GM18868 (cell line): ENCODE results near the gene POLR3GL.
A peak's percentile ranks its signal among the peaks of the same experiment; 100 is the strongest.

Experiments used
- ATAC-seq: cut with Tn5 transposase; IDR thresholded peaks from one replicate; pipeline ENCODE4 v1.9.1; 2021; ENCODE audit warnings: mild to moderate bottlenecking, moderate library complexity; ENCODE audit not compliant: unreplicated experiment

Gene POLR3GL

DNA sequence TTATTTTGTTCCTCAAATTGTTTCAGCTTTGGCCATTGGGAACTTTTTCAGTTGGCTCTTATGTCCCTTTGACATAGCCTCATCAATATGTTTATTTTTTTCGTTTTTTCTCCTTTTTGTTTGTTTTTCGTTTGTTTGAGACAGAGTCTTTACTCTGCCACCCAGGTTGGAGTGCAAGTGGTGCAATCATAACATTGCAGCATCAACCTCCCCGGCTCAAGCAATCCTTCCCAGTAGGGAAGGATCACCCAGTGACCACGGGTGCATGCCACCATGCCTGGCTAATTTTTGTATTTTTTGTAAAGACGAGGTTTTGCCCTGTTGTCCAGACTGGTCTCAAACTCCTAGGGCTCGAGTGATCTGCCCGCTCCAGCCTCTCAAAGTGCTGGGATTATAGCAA lies 8.1 kb downstream of the POLR3GL start:
- ATAC-seq = no peak

DNA sequence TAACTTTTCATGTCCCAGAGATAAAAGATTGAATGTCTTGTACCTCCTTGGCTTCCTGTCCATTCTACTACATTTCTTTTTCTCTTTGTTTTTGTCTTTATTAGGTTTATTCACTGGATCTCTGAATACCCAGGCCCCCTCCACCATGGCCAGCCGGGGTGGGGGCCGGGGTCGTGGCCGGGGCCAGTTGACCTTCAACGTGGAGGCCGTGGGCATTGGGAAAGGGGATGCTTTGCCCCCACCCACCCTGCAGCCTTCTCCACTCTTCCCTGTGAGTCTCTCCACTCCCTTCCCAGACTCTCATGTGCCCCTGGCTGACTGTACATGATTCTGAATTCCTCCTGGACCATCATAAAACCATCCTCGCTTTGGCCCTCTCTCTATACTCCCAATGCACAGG lies 10.2 kb downstream of the POLR3GL start:
- ATAC-seq = no peak

DNA sequence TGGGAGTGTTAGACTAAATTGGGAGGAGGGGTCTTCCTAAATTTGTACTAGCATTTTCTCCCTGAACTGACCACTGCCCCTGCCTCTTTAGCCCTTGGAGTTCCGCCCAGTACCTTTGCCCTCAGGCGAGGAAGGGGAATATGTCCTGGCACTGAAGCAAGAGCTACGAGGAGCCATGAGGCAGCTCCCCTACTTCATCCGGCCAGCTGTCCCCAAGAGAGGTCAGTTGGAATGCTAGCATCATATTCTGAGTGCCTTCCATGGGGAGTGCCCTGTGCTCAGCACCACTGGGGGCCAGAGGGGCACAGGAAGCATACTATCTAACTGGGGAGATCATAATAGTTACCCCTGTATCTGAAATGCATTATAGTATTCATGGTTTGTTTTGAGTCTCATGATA lies 10.7 kb downstream of the POLR3GL start:
- ATAC-seq = no peak

DNA sequence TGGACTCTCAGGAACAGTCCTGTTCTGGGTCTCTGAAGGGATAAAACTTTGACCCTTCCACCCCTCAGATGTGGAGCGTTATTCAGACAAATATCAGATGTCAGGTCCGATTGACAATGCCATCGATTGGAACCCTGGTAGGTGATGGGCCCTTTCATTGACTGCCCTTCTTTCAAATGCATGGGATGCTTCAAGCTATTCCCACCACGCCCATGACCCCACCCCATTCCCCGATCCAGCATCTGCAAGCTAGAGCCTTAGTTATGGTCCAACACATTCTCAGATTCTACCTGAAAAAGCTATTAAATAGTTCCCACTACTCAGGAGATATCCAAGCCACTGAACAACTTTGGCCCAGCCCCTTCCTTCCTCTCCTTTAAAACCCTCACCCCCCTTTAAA lies 12.5 kb downstream of the POLR3GL start:
- no peak for ATAC-seq

DNA sequence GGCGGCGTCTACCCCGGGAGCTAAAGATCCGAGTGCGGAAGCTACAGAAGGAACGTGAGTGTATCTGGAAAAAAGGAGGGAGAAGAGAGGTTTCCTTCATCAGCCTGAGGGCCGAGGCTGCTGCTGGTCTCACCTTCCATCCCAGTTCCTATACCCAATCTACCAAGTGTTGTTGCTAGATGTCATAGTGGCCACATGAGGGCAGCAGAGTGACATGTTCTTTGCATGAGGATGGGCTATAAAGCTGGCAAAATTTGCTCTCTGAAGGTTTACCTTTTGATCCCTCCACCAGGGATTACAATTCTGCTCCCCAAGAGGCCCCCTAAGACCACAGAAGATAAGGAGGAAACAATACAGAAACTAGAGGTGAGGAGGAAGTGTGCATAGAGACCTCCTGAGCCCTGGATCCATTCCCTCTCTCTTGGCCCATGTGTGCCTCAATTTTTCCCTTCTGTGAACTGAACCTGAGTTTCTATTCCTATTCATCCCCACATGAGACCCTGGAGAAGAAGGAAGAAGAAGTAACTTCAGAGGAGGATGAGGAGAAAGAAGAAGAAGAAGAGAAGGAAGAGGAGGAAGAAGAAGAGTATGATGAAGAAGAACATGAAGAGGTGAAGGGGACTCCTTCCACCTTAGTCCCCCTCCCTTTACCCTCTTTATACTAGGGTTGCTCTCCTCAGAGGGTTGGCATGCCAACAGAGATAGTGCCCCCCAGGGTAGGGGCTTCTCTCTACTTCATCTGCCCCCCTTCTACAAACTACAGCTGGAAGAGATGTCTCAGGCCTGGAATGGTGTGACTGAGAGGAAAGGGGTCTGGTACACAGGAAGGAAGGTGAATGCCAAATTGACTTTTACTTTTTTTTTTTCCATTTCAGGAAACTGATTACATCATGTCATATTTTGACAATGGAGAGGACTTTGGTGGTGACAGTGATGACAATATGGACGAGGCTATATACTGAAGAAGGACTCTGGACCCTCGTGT lies 13.3 kb downstream of the POLR3GL start:
- no peak for ATAC-seq

DNA sequence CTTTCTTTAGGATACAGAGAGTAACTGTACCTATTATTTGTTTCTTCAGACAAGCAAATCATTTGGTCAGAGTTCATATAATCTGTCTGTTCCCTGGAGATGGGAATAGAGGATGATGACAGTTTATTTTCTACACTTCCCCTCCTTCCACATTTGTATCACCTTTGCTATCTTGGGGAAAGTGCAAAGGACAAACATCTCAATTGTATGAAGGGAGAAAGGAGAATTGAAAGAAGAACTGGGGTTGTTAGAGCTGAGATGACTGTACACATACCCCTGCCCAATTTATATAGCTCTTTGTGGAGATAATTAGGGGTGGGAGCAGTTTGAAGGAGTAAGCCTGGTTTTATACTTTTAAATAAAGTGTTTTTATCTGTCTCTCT lies 14.0 kb downstream of the POLR3GL start:
- no peak for ATAC-seq

DNA sequence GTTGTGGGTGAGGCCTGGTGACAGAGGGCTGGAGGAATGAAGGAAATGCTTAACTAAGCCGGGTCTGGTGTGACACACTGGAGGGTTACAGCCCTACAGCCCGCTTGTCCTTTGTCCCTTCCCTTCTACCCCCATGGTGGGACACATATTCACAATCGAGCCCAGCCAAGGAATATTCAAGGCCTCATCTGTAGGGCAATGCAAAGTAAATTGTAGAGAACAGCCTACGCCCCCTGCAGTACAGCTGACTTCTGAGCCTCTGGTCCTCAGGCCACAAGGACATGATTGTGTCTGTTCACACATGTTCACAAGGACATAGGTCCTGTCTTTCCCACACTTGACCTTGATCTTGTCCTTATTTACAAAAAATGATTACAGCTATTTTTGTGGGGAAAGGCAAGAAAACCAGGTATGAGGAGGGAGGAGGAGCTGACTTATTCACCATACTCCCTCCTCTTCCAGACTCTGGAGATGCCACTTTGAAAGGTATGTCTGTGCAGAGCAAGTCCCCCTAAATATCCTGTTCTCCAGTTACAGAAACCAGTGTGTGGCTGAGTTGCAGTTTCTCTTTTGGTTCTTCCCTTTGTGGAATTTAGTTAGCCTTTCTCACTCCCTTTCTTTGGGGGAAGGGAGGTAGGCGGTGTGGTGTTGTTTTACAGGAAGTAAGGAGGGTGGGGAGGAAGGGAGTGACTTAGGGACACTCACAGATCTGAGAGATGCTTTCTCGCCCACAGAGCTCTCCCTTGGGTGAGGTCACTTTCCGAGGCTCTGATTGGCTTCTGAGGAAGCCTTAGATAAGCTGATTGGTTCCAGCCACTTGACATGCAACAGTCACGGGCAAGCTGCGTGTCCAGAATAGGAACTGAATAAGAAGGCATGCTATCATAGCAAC lies 14.6 kb downstream of the POLR3GL start:
- ATAC-seq = peak; percentile 90

DNA sequence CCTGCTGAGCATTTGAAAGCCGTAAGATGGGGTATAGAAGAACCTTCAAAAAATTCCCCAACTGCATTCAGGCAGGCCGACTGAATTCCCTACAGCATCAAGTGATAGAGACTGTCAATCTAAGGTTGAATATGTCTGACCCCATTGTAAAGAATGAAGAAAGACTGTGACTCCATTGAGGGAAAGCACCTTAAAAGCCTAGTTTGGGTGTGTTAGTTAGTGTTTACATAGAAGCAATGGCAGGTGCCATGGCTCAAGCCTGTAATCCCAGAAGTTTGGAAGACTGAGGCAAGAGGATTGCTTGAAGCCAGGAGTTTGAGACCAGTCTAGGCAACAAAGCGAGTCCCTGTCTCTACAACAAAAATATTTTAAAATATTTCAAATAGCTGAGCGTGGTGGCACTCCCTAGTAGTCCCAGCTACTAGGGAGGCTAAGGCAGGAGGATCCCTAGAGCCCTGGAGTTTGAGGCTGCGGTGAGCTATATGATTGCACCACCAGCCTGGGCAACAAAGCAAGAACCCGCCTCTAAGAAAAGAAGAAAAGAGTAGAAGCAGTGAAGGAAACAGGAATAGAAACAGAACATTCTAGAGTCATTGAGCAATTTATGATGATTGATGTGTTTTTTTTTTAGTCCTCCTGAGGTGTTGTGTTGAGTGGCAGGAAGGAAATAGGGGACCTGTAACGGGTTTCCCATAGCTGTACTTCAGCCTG lies 15.4 kb downstream of the POLR3GL start:
- ATAC-seq = no peak

DNA sequence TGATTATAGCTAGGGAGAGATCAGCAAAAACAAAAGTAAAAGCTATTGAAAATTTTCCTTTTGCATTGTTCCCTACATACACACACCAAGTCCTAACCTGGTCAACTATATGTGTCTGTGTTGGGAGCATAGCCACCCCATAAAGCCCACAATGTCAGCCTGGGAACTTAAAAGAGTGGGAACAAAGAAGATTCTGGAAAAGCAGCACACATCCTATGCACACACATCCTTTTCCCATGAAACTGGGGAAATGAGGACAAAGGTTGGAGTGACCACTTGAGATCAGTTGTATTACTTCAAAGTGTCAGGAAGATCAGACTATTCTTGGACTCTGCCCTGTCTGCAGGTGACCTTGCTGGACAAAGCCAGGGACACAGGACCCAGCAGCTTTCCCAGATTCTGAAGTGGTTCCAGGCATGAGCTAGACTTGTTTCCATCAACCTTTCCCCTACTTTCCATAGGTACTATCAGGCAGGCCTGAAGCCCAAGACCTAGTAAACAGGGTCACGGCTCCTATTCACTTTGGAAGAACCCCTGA lies 16.0 kb downstream of the POLR3GL start:
- no peak for ATAC-seq

DNA sequence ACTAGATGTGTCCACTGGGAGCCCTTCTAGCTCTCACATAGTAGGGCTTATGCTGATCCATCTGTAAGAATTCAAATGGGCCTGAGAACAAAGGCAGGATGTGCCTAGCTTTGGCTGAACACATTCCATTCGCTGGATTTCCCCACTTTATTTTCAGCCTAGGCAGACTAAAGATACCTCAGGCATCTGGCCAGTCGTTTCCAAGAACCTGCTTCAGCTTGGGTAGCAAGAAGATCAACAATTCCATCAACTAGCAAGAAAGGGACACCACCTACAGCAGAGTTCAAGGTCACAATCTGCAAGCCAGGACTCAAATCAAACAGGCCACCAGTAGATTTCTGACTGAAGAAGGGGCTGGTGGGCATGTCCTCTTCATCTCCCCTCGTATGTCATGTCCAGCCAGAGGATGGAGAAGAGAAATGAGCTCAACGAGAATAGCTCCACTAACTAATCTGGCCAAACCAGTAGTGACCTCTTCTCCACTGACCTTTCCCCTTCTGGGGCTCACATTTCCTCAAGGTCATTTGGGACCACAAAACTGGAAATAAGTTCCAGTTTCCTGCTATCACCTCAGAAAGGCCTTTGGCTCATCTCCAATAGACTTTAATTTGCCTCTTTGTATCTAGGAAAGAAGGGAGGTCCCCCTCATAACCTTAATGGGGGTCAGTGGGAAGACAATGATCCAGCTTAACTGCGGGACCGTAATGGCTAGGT lies 17.7 kb downstream of the POLR3GL start:
- ATAC-seq = no peak

DNA sequence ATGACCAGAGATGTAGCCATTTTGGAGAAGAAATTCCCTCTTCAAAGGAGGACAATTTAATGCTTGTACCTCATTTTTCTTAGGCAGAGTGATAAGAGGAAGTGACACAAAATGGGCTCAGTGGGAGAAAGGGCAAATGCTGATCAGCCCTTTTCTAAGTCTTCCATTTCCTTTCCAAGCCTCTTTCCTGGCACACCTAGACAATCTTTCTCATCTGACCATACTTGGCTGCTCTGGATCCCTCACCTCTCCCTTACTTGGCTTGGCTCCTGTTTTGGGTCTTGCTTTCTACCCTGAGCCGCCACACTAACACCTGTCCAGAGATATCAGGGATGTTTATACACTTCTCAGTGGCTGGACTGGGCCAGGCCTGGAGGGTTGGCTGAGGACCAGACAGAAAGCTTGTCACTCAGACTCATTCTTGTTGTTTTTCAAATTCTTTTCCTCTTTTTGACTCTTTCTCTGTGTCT lies 18.8 kb downstream of the POLR3GL start:
- ATAC-seq = no peak

DNA sequence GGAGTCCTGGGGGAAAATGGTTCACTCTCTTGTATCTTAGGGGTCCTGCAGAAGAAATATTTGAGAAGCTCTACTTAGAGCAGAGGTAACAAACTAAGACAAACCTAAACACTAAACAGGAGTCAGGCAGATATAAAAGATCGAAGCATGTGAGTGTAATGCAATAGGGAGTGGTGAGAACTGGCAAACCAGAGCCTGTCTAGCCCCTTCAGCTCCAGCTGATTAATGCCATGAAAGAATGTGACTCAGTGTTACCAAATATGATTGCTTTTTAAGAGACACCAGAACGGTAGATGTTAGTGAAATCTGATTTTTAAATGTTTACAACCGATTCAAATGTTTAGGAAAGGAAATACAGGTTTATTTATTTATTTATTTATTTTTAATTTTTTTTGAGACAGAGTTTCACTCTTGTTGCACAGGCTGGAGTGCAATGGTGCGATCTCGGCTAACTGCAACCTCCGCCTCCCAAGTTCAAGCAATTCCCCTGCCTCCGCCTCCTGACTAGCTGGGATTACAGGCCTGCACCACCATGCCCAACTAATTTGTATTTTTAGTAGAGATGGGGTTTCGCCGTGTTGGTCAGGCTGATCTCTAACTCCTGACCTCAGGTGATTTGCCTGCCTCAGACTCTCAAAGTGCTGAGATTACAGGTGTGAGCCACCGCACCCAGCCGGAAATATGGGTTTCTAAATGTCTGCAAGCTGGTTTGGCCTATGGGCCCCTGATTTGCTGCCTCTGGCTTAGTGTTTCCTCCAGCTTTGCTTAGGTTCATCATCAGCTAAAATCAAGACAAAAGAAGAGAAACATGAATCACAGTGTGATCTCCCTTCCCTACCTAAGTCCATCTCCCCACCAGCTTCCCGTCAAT lies 19.7 kb downstream of the POLR3GL start:
- no peak for ATAC-seq

DNA sequence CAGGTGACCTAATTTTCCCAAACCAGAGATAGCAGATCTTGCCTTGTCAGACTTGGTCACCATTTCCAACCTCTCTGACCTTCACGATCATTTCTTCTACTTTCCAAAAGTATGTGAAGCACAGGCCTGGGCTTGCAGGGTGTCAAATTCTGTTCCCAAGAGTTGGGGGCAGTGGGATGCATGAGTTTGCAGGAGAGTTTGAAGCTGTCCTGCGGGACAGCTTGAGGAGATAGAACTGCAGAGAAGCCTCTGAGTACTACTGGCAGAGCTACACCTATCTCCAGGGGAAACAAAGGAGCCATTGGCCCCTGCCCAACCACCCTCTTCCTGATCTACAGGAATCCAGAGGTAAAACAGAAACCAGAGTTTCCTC lies 20.6 kb downstream of the POLR3GL start:
- ATAC-seq = no peak

DNA sequence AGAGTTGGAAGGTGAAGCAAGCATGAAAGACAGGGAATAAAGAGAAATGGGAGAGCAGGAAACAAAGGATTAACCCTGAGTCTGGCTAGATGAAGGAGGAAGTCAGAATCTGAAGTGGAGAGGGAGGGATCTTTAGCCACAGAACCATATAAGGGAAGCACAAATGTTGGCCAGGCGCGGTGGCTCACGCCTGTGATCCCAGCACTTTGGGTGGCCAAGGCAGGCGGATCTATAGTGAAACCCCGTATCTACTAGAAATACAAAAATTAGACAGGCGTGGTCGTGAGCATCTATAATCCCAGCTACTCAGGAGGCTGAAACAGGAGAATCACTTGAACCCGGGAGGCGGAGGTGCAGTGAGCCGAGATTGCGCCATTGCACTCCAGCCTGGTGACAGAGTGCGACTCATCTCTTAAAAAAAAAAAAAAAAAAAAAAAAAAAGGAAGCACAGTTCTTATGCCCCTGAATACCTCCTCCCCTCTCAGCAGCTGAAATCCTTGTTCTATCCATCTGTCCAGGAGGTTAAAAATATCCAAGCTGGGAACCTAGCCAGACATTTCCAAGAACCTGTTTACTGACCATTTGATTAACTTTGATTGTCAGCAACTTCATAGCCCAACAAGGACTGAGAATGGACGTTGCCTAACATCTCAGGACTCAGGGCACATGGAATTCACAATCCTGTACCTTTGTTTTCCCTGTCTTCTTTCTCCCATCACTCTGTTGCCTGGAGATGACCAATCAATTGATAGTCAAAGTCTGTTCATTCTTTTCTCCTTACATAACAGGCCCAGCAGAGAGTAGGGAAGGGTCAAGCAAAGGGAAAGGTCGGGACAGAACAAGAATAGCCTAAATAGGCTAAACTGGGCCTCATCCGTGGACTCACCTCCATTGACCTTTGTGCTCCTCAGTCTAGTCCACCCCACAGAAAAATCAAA lies 21.3 kb downstream of the POLR3GL start:
- no peak for ATAC-seq

DNA sequence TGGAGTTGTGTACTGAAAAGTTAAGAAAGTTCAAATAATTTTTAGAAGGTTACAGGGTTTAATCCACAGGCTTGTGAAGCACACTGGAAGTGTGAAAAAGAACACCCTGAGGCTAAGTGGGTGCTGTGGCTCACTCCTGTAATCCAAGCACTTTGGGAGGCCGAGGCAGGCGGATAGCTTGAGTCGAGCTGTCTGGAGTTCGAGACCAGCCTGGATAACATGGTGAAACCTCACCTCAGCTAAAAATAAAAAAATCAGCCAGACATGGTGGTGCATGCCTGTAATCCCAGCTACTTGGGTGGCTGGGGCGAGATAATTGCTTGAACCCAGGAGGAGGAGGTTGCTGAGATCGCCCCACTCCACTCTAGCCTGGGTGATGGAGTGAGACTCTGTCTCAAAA lies 22.1 kb downstream of the POLR3GL start:
- no peak for ATAC-seq

DNA sequence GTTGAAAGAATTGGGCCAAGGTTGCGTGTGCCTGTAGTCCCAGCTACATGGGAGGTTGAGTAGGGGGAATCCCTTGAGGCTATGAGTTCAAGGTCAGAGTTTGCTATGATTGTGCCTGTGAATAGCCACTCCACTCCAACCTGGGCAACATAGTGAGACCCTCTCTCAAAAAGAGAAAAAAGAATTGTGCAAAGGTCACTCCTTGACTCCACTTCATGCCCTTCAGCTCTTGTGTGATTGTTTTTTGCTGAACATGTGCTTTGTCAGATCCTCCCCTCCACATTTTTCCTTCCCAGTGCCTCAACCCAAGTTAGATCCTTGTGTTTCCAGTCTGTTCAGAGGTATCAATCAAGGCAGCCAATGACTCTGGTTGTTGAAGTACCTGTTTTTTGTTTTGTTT lies 23.4 kb downstream of the POLR3GL start:
- ATAC-seq = no peak

DNA sequence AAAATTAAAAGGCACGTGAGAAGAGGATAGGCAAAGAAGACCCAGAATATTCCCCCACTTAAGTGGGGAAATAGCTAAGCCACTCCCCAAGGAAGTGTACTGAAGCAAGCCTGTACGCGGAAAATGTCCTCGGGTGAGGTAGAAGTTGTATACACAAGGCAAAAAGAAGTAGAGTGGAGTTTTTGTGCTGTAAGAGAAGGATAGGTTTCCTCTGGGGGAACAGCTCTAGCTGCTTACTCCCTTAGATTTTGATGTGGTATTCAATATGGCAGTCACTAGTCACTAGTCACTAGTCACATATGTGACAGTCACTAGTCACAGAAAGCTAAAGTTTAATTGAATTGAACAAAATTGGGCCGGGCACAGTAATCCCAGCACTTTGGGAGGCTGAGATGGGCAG lies 24.3 kb downstream of the POLR3GL start:
- no peak for ATAC-seq

DNA sequence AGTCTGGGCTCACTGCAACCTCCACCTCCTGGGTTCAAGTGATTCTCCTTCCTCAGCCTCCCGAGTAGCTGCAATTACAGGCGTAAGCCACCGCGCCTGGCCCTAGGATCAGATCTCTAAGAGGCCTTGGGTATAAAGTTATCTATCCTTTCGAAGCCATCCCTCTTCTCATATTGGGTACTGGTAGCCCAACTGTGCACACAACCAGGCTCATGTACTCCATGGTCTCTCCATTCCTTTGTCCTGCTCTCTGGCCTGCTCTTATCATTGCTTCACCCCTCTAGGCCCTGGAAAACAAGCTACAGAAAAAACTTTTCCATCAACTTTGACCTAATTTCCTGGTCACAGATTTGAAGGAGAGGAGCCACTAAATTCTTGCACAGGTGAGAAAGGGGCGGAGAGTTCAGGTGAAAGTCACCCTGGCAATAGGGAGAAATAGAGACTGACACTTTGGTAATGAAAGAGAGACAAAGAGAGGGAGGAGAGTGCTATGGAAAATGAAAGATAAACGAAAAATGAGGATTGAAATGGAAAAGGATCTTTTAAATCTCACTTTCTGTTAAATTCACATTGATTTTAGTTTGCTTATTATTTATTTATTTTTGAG lies 25.9 kb downstream of the POLR3GL start:
- no peak for ATAC-seq
